Astrocyte of the spinal cord (primary cell): ENCODE results near the gene CORO1C.

Experiments
- DNase-seq: peaks from one replicate; pipeline ENCODE4 v3.0.0; 2011; ENCODE audit warnings: low read depth, low spot score
- H3K4me3 ChIP-seq: 2 replicates; pipeline ENCODE4 v1.5.1; 2011; ENCODE audit warnings: low read depth, mild to moderate bottlenecking, low read length, moderate library complexity
- CTCF ChIP-seq: IDR thresholded peaks from 2 replicates; pipeline ENCODE4 v1.5.1; 2012; ENCODE audit warnings: low read depth, mild to moderate bottlenecking, low read length, inconsistent platforms
- in situ Hi-C: cut with HindIII; loops from 2 replicates; pipeline ENCODE4 v1.10.0; 2017; ENCODE audit warnings: low sequenced_read_pairs

The CORO1C gene

GRCh38 chr12:108596854-108597558 is 134.3 kb downstream of the CORO1C start:
- DNase-seq = no peak
- in situ Hi-C loops = no loop called here
- H3K4me3 ChIP-seq = peak overlapping the region; percentile 20
- no peak for TF ChIP-seq CTCF

GRCh38 chr12:108595711-108596647 is 135.3 kb downstream of the CORO1C start:
- H3K4me3 ChIP-seq = no peak overlapping the region
- in situ Hi-C loops = no loop called here
- TF ChIP-seq CTCF = no peak
- no peak for DNase-seq
